Stimulated activated naive CD4-positive, alpha-beta T cell (primary cell): ENCODE measurements around the gene MEGF8.

Experiments
- DNase-seq, 6 experiments: peaks; one replicate each; lab custom pipeline; 2025; lab: John Stamatoyannopoulos, UW

The MEGF8 gene

GRCh38 chr19:42378225-42379215 lies 53.1 kb downstream of the MEGF8 start:
- DNase-seq = no peak

- no peak for DNase-seq
Observed at GRCh38 chr19:42380155-42380554, 54.7 kb downstream of the MEGF8 start.

GRCh38 chr19:42386974-42387707 lies 61.7 kb downstream of the MEGF8 start:
- peak; percentile 35 to 69 (median 61) for DNase-seq

GRCh38 chr19:42388851-42389489 lies 63.5 kb downstream of the MEGF8 start:
- no peak for DNase-seq

- no peak for DNase-seq
Observed at GRCh38 chr19:42389899-42390298, 64.5 kb downstream of the MEGF8 start, which contains the start of gene CNFN. Gene CNFN, minus strand, starts transcription at chr19:42390297. Its CDS starts 1,260 bp downstream, at chr19:42389037.

GRCh38 chr19:42392165-42392564 lies 66.7 kb downstream of the MEGF8 start:
- DNase-seq = no peak

- no peak for DNase-seq
Observed at GRCh38 chr19:42394751-42395150, 69.3 kb downstream of the MEGF8 start.

GRCh38 chr19:42396381-42397262 lies 71.2 kb downstream of the MEGF8 start:
- DNase-seq = peak; percentile 65 to 89 (median 80)

- no peak for DNase-seq
Observed at GRCh38 chr19:42397263-42398166, 72.1 kb downstream of the MEGF8 start.

- no peak for DNase-seq
Observed at GRCh38 chr19:42400404-42400803, 75.0 kb downstream of the MEGF8 start.

GRCh38 chr19:42401365-42402303 lies 76.2 kb downstream of the MEGF8 start:
- peak; percentile 25 to 74 (median 63) for DNase-seq

- DNase-seq = no peak
Observed at GRCh38 chr19:42402376-42403116, 77.1 kb downstream of the MEGF8 start.

- DNase-seq = no peak
Observed at GRCh38 chr19:42403586-42403985, 78.2 kb downstream of the MEGF8 start.

GRCh38 chr19:42406111-42406510 lies 80.7 kb downstream of the MEGF8 start:
- DNase-seq = no peak

GRCh38 chr19:42407085-42407815 lies 81.8 kb downstream of the MEGF8 start:
- no peak for DNase-seq

GRCh38 chr19:42407816-42408175 lies 82.4 kb downstream of the MEGF8 start:
- DNase-seq = no peak

- DNase-seq = no peak
Observed at GRCh38 chr19:42409477-42409876, 84.0 kb downstream of the MEGF8 start.

- no peak for DNase-seq
Observed at GRCh38 chr19:42410371-42410770, 84.9 kb downstream of the MEGF8 start.
